ENCODE results near the gene KCNJ14. TPM values are rescaled to one million over a fixed set of nuclear protein-coding genes. Genes with fewer than 3 reads are reported as not detected.

The KCNJ14 gene
- total RNA-seq, 1 donor from 2014 or later: 1.4 TPM

DNA sequence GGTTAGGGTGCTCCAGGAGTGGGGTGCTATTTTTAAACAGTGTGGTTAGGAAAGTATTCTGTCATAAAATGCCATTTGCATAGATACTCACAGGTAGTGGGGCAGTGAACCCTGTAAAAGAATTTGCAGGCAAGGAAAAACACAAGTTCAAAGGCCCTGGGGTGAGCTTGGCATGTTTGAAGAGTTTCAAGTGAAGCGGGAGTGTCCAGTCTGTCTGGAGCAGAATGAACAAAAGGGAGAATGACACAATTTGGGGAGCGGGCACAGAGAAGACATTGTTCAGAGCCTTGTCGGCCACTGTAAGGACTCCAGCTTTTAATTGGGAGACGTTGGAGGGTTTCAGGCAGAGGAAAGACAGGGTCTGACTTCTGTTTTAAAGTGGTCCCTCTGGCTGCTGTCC is 6.8 kb upstream of the KCNJ14 start:
- Histone ChIP-seq H3K36me3 (ENCODE audit: insufficient read depth, low read length) (peaks cover 23% of the 10 kb centered on the region), H3K27me3 (ENCODE audit: insufficient read depth, low read length) (peaks cover 7% of the 10 kb centered on the region), H3K79me2 (ENCODE audit: insufficient read depth, low read length) (peaks cover 43% of the 10 kb centered on the region), H3K9ac (ENCODE audit: low read length) (no peak overlapping the region), H2AFZ (ENCODE audit: low read depth, low read length) (no peak overlapping the region), H4K20me1 (ENCODE audit: insufficient read depth, low read length) (peaks cover 22% of the 10 kb centered on the region), H3K4me1 (ENCODE audit: insufficient read depth, low read length) (peaks cover 19% of the 10 kb centered on the region), H3K4me2 (ENCODE audit: low read length) (no peak overlapping the region), H3K27ac (ENCODE audit: low read depth, low read length) (no peak overlapping the region), H3K4me3 (ENCODE audit: insufficient read depth, low read depth, low read length) (no peak overlapping the region), H3K9me3 (ENCODE audit: insufficient read depth, low read depth, low read length) (no peaks in the 10 kb centered on the region)
- Mint-ChIP-seq H3K4me1 (ENCODE audit: low read depth, unreplicated experiment) (peaks cover 12% of the 10 kb centered on the region), H3K36me3 (ENCODE audit: low read depth, unreplicated experiment) (peaks cover 19% of the 10 kb centered on the region), H3K27me3 (ENCODE audit: low read depth, unreplicated experiment) (peaks cover 4% of the 10 kb centered on the region), H3K9me3 (ENCODE audit: unreplicated experiment) (no peaks in the 10 kb centered on the region), H3K27ac (ENCODE audit: unreplicated experiment) (no peak overlapping the region), H3K4me3 (ENCODE audit: unreplicated experiment) (no peak overlapping the region)
- no peak for DNase-seq (ENCODE audit: low read depth)
- TF ChIP-seq, protein P1, sequence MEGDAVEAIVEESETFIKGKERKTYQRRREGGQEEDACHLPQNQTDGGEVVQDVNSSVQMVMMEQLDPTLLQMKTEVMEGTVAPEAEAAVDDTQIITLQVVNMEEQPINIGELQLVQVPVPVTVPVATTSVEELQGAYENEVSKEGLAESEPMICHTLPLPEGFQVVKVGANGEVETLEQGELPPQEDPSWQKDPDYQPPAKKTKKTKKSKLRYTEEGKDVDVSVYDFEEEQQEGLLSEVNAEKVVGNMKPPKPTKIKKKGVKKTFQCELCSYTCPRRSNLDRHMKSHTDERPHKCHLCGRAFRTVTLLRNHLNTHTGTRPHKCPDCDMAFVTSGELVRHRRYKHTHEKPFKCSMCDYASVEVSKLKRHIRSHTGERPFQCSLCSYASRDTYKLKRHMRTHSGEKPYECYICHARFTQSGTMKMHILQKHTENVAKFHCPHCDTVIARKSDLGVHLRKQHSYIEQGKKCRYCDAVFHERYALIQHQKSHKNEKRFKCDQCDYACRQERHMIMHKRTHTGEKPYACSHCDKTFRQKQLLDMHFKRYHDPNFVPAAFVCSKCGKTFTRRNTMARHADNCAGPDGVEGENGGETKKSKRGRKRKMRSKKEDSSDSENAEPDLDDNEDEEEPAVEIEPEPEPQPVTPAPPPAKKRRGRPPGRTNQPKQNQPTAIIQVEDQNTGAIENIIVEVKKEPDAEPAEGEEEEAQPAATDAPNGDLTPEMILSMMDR (IDR thresholded peaks at IDR 0.05; ENCODE audit: insufficient read depth, low read depth, low read length): no peak
- no peak for TF ChIP-seq EZH2 (IDR thresholded peaks at IDR 0.05; ENCODE audit: insufficient read depth, low read length)
- FAIRE-seq: no peak

DNA sequence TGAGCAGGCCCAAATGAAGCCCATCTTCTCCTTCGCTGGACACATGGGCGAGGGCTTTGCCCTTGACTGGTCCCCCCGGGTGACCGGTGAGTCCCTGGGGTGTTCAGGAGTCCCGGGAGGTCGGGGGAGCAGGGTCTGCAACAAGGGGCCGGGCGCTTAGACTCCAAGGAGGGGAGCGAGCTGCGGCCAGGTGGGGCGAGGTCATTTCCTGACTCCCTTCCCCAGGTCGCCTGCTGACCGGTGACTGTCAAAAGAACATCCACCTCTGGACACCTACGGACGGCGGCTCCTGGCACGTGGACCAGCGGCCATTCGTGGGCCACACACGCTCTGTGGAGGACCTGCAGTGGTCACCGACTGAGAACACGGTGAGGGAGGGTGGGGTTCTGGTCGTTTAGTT is 4.9 kb upstream of the KCNJ14 start:
- H3K36me3 ChIP-seq (ENCODE audit: insufficient read depth, low read length): peaks cover 23% of the 10 kb centered on the region
- H3K9ac ChIP-seq (ENCODE audit: low read length): no peak overlapping the region
- H2AFZ ChIP-seq (ENCODE audit: low read depth, low read length): no peak overlapping the region
- TF ChIP-seq, protein P1 (IDR thresholded peaks at IDR 0.05; ENCODE audit: insufficient read depth, low read depth, low read length): no peak
- TF ChIP-seq EZH2 (IDR thresholded peaks at IDR 0.05; ENCODE audit: insufficient read depth, low read length): no peak
- Mint-ChIP-seq H3K27ac (ENCODE audit: unreplicated experiment) (no peak overlapping the region), H3K9me3 (ENCODE audit: unreplicated experiment) (no peaks in the 10 kb centered on the region), H3K27me3 (ENCODE audit: low read depth, unreplicated experiment) (no peaks in the 10 kb centered on the region), H3K36me3 (ENCODE audit: low read depth, unreplicated experiment) (peaks cover 14% of the 10 kb centered on the region), H3K4me3 (ENCODE audit: unreplicated experiment) (no peak overlapping the region), H3K4me1 (ENCODE audit: low read depth, unreplicated experiment) (peaks cover 2% of the 10 kb centered on the region)
- H3K4me3 ChIP-seq (ENCODE audit: insufficient read depth, low read depth, low read length): no peak overlapping the region
- DNase-seq (ENCODE audit: low read depth) (no peak), FAIRE-seq (no peak)
- H3K79me2 ChIP-seq (ENCODE audit: insufficient read depth, low read length): peaks cover 53% of the 10 kb centered on the region
- no peak overlapping the region for H3K4me2 ChIP-seq (ENCODE audit: low read length)
- no peaks in the 10 kb centered on the region for H3K27me3 ChIP-seq (ENCODE audit: insufficient read depth, low read length)
- no peak overlapping the region for H3K27ac ChIP-seq (ENCODE audit: low read depth, low read length)
- H4K20me1 ChIP-seq (ENCODE audit: insufficient read depth, low read length): peaks cover 39% of the 10 kb centered on the region
- peaks cover 5% of the 10 kb centered on the region for H3K4me1 ChIP-seq (ENCODE audit: insufficient read depth, low read length)
- H3K9me3 ChIP-seq (ENCODE audit: insufficient read depth, low read depth, low read length): no peaks in the 10 kb centered on the region

DNA sequence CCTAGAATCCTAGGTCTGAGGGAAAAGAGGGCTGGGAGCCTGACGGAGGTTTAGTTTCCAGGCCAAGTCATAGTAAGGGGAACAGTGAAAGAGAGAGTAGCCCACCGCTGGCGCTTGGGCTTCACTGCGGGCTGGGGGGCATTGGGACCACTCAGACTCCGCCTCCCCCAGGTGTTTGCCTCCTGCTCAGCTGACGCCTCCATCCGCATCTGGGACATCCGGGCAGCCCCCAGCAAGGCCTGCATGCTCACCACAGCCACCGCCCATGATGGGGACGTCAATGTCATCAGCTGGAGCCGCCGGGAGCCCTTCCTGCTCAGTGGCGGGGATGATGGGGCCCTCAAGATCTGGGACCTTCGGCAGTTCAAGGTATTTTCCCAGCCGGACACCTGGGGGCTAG is 4.5 kb upstream of the KCNJ14 start:
- DNase-seq (ENCODE audit: low read depth) (no peak), FAIRE-seq (no peak)
- H3K36me3 Mint-ChIP-seq (ENCODE audit: low read depth, unreplicated experiment): peaks cover 12% of the 10 kb centered on the region
- TF ChIP-seq EZH2 (IDR thresholded peaks at IDR 0.05; ENCODE audit: insufficient read depth, low read length): no peak
- TF ChIP-seq, protein P1 (IDR thresholded peaks at IDR 0.05; ENCODE audit: insufficient read depth, low read depth, low read length): no peak
- H2AFZ ChIP-seq (ENCODE audit: low read depth, low read length): no peak overlapping the region
- H3K27ac Mint-ChIP-seq (ENCODE audit: unreplicated experiment): no peak overlapping the region
- no peak overlapping the region for H3K4me2 ChIP-seq (ENCODE audit: low read length)
- H3K27me3 ChIP-seq (ENCODE audit: insufficient read depth, low read length): no peaks in the 10 kb centered on the region
- H4K20me1 ChIP-seq (ENCODE audit: insufficient read depth, low read length): peaks cover 43% of the 10 kb centered on the region
- no peaks in the 10 kb centered on the region for H3K9me3 ChIP-seq (ENCODE audit: insufficient read depth, low read depth, low read length)
- H3K9me3 Mint-ChIP-seq (ENCODE audit: unreplicated experiment): no peaks in the 10 kb centered on the region
- no peak overlapping the region for H3K9ac ChIP-seq (ENCODE audit: low read length)
- peaks cover 2% of the 10 kb centered on the region for H3K4me1 Mint-ChIP-seq (ENCODE audit: low read depth, unreplicated experiment)
- peaks cover 26% of the 10 kb centered on the region for H3K36me3 ChIP-seq (ENCODE audit: insufficient read depth, low read length)
- H3K79me2 ChIP-seq (ENCODE audit: insufficient read depth, low read length): peaks cover 53% of the 10 kb centered on the region
- H3K27me3 Mint-ChIP-seq (ENCODE audit: low read depth, unreplicated experiment): no peaks in the 10 kb centered on the region
- H3K4me3 Mint-ChIP-seq (ENCODE audit: unreplicated experiment): no peak overlapping the region
- no peak overlapping the region for H3K27ac ChIP-seq (ENCODE audit: low read depth, low read length)
- H3K4me3 ChIP-seq (ENCODE audit: insufficient read depth, low read depth, low read length): no peak overlapping the region
- H3K4me1 ChIP-seq (ENCODE audit: insufficient read depth, low read length): peaks cover 5% of the 10 kb centered on the region
